ACHN (cell line): ENCODE measurements around the gene ARID1B.

ENCODE experiments used
- DNase-seq: peaks from one replicate; pipeline ENCODE4 v3.0.0-alpha.2; 2015
- in situ Hi-C: cut with HindIII; loops from 2 replicates; pipeline ENCODE4 v1.10.0; 2017; ENCODE audit warnings: low sequenced_read_pairs, low pct_ligation_motif_present, low pct_unique_long_range_greater_than_20kb

The ARID1B gene

DNA sequence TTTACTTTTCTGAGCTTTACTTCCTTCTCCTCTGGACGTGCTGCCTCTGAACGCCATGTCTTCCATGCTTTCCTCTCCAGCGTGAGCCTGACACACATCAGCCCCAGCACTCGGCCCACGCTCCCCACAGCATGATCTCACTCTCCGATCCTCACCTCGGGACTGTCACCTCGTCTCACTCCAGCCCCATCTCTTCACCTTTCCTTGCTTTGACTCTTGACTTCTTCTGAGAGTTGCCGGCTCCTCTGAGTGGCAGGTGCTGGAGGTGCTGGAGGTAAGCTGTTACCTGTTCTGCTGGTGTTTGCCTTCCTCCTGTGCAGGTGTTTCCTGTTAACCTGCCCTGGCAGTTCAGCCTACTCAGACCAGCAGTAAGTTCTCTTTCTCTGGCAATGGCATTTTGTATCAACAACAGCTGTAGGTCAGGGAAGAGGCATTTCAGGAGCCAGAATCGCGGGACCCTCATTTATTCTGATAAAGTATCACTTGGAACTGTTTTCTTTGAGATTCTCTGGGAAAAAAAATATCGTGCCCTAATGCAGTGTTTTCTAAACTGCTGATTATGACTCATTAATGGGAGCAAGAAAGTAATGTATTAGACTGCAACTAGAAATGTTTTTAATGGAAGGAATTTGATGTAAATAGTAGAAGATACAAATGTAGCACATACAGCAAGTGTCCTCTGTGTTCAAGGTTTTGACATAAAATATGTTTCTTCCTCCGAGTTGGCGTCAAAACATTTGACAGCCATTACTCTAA lies 106.5 kb downstream of the ARID1B start:
- DNase-seq, result no peak
- in situ Hi-C loops, result no loop called here

DNA sequence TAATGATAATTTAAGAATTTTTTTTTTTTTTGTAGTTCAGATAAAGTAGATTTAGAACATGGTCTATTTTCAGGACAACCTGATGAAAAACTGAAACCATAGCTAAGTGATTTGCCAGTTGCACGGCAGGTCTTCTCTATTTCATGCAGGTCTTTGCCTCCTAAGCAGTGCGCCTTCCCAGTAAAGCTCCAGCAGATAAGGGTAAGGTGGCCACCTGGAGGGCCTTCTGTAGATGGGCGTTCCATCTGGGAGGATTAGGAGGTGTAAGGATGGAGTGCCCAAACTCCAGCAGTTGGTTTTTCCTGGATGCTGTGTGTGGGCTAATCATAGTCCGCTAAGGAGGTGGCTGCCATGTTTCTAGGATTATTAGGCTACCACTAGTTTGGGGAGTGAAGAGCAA lies 107.1 kb downstream of the ARID1B start:
- no peak for DNase-seq
- in situ Hi-C loops, result no loop called here

DNA sequence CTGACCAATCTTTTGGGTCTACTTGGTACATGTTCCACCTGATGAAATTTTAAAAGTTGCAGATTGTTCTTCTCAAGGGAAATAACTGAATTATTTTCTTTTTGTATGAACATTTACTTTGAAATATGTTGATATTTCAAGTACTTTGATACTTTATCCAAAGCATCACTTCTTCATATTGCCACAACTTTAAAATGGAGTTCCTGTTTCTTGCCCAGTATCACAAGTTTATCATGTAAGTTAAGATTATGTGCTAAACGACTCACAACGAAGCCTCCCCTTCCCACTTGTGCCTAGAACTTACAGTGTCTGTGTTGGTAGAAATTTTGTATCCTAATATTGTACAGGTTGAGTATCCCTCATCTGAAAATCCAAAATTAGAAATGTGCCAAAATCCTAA lies 108.4 kb downstream of the ARID1B start:
- DNase-seq, result no peak
- in situ Hi-C loops, result no loop called here

DNA sequence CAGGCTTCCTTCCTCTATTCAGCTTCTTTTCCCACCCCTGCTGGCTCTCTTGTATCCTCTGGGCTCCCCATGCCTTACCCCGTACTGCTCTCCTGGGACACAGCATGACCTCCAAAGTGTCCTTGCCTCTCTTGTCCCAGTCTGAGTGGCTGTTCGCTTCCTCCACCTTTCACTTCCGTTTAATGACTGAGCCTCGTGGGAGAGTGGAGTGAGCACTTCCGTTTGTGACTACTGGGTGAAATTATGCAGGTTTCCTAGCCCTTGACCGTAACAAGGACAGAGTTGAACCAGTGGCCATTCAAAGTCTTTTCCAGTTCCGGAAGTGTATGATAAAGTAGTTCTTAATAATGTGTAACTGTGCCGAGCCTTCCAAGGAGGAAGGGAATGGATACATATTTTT lies 109.2 kb downstream of the ARID1B start:
- DNase-seq, result no peak
- in situ Hi-C loops, result no loop called here

DNA sequence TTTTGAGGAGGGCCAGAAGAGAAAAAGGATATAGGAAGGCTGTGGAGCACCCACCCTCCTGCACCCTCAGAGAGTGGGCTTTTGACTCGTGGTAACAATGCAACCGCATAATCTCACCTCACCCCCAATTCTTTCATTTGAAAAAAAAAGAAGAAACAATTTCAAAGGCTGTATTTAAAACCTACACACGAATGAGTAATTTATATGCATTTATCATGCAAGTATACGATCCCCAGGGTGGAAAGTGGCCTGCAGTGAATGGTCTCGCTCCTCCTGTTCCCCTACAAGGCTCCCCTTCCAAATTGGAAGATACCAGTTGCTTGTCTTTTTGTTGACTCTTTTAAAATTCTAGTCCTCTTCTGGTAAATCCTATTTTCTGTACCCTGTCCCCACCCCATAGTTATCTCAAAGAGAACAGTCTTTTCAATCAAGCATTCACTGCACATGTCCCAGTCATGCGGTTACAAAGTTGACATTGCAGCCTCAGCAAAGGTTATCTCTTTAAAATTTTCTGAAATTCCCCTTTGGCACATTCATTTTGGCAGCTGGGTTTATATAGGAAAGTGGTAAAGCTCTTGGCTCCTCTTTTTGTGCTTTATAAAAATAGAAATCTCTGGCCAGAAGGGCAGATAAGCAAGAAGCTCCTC lies 110.6 kb downstream of the ARID1B start:
- no peak for DNase-seq
- in situ Hi-C loops, result no loop called here

DNA sequence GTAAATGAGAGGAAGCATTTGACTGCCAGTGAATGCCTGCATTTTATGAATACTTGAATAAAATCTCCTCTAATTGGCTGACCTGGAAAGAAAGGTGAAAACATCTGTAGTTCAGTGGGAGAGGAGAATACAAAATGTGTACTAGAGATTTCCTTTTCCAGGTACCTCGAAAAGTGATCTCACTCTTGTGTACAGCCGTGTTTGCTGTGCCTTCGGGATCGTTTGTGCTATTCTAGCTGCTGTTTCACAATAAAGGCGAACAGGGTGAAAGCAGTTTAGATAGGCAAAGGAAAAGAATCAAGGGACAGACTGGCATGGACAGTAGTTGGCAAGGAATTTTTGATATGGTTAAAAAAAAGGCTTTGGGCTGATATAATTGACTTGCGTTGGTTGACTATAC lies 112.3 kb downstream of the ARID1B start:
- in situ Hi-C loops, result no loop called here
- DNase-seq, result no peak

DNA sequence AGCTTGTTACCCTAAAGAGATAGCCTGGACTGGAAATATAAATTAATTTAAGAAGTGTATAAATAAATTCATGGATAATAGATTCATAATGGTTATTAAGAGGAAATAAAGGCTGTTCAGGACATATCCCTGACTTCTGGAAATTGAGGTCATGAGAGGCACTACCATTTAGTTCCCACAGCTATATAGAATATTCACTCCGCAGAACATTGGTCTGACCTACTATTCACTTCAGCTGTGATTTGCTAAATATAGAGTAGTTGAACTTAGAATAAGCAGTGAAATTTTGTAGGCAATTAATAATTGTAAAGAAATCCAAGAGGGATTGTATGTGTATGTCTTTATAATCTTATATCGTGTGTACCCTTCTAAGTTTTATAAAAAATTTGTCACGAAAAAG lies 112.8 kb downstream of the ARID1B start:
- in situ Hi-C loops, result no loop called here
- DNase-seq, result no peak

DNA sequence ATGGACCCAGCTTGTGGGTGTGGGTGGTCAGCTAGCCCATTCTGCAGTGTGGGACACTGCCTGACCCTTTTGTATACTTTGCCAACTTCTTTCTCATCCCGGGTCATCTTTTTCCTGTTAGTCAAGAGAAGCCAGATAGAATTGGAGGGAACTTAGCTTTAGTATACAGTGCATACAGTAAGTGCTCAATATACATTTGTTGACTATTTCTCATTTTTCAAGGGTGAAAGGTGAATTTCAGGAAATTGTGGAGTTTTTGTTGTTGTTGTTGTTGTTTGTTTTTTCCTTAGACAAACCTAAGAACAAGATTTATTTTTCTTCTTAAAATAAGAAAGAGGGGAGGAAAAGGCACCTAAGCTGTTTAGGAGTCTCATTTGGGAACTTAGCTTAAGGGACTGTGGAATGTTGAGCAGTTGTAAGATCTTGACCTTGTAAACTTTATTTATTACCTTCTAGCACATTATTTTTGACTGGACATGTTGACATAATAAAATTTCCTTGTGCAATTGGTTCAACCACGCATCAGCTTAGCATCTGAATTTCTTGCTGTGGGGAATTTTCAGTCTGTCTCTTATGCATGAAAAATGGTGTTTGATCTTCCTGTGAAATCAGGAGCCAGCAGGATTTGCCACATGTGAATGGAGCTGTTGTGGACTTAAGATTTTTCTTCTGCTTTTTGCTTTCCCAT lies 113.6 kb downstream of the ARID1B start:
- no peak for DNase-seq
- in situ Hi-C loops, result no loop called here

DNA sequence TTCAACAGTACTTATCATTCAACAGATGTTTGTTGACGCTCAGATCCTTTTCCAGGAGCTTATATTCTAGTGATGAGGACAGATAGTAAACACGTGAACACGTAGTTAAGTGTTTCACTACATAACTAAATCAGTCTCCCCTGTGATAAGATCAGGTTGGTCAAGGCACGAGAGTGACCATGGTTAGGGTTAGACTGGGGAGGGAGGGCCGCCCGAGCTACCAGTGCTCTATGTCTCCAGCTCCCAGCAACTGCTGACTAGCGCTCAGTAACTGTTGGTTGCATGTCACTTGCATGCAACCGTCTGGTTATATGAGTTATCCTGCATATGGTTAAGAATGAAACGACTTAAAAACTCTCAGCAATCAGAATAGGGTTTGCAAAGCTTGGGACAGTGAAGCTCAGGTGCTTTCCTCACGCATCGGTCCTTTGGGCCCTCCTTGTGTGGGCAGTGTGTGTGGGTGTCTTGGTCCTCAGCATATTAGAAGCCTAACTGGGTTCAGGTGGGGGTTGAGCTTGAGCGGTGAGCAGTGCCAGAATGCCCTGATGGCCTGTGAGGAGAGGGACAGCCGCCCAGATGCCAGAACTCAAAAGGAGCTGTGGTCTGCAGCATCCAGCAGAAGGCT lies 120.8 kb downstream of the ARID1B start:
- in situ Hi-C loops, result no loop called here
- DNase-seq, result no peak

DNA sequence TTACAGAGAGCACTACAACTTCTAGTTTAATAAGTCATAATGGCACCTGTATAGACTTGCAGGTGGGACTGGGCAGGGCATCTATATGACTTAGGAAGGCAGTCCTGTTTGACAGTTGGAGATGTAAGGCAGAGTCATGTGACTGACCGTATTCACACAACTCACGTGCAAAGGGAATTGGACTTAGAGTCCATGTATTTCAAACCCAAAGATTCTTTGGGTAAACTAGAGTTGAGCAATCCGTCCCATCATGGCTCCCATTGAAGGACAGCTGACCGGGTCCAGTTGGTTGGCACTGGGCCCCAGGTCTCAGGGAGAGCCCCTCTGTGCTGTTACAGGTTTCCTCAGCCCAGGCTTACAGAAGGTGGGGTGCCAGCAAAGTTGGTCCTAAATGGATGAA lies 121.9 kb downstream of the ARID1B start:
- in situ Hi-C loops, result no loop called here

DNA sequence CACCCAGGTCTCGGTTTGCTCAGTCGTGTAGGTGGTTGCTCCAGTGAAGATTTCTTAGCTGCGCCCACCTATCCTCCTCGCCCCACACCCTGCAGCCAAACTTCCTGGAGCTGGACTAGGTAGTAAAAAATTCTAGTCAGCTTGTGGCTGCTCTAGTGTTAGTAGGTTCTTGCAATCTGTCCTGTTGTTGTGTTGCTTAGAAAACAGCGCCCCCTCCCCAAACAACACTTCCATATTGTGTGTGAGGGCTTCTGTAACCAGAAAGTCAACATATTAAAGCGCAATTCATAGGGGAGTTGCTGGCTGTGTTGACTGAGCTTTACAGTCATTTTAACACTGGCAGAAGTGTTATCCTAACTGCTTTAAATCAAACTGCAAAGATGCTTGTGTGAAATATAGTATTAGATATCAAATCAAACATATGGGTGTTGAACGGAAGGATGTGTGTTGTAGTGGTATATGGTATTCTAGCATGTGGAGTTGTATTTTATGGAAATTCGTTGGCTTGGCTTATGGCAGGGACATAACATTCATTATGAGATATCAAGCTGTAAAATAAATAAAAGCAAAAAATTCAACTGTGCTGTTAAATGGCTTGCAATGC lies 122.5 kb downstream of the ARID1B start:
- in situ Hi-C loops, result no loop called here
- DNase-seq, result no peak

More for the DNA sequence above, 121.9 kb downstream of the ARID1B start:
- no peak for DNase-seq

DNA sequence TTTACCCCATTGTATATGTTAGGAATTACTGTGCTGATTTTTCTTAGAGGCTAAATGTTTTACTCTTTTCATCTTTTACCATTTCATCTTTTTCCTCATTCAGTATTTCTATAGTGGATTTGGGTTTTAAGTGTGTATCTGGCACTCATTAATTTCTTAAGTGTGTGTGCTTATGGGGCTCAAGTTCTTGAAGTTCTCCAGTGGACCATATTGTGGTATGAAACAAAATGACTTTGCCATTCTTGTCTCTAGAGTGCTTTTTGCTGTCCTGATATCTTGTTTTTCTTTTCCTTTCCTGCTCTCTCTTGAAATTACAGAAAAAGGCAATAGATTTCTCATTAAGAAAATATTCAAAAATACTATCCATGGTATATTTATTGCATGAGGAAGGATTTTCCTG lies 123.1 kb downstream of the ARID1B start:
- in situ Hi-C loops, result no loop called here
- DNase-seq, result no peak

DNA sequence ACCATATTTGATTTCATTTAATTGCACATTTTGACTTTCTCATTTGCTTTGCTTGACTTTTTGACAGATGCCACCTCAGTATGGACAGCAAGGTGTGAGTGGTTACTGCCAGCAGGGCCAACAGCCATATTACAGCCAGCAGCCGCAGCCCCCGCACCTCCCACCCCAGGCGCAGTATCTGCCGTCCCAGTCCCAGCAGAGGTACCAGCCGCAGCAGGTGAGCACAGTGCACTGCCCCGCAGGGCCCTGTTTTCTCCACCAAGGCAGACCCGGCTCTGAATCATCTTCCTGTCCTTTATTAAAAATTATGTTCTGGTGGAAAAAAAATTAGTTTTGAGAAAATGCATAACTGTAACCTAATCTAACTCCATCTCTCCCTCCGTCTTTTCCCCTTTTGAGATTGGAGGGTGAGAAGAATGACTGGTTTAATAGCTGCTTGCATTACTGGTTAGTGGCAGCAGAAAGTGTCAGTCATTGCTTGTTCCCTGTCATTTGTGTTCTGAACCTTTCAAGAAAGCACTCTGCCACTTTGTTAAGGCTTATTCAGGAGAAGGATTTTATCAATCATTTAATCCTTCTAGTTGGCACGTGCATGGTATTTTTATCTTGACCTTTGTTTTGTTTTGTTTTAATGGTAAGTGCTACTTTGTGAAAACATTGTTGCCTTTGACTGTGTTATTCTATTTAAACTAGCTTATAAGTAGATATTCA lies 124.3 kb downstream of the ARID1B start:
- no peak for DNase-seq
- in situ Hi-C loops, result no loop called here

DNA sequence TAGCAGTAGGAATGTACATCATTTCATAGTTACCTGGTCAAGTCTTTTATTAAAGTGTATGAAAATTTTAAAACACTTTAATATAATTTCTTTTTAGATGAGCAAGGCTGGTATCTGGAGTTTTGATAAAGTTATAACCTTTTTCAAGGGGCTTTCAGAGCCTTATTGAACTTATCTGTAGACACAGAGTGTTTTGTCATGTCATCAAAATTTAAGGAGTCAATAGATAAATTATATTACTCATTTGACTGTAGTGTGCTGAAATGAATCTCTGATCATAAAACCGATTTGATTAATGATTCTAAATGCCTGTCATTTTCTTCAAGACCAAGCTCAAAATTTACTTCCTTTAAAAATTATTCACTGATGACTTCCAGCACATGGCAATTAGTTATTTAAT lies 125.6 kb downstream of the ARID1B start:
- no peak for DNase-seq
- in situ Hi-C loops, result no loop called here

DNA sequence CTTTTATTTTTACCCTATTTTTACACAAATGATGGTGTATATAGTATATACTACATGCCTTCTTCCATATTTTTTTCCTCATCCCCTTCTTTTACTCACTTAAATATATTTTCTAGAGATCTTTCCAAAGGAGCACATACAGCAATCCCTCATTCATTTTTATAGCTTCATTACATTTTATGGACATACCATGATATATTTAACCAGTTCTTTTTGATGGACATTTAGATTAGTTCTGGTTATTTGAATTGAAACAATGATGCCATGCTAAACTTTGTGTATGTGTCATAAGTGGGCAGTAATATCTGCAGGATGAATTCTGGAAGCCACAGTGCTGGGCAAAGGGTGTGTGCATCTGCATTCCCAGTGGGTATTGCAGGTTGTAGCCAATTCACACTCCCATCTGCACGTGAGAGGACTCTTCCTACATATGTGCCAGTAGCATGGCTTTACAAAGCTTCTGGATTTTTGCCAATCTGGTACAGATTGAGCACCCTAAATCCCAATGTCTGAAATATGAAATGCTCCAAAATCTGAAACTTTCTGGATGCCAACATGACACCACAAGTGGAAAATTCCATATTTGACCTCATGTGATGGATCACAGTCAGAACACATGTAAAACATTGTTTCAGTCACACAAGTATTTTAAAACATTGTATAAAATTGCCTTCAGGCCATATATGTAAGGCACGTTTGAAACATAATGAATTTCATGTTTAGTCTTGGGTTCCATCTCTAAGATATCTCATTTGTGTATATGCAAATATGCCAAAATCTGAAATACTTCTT lies 127.2 kb downstream of the ARID1B start:
- in situ Hi-C loops, result no loop called here
- no peak for DNase-seq

DNA sequence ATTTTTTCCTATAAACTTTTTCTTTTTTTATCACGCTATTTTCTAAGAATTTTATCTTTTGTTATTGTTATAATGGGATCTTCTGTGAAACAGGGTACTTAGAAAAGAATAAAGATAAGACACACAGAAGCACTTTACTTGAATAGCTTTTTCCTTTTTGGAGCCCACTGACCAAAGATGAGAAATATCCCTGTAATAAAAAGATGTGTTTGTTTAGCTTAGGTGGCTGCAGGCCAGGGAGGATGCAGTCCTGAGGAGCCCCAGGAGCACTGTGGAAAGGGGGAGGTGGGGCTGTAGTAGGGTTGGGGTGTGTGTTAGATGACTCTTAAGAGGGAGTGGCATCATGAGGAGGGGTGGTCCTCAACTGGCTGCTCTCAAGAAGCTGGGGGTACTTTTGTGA lies 128.6 kb downstream of the ARID1B start:
- no peak for DNase-seq
- in situ Hi-C loops, result no loop called here

DNA sequence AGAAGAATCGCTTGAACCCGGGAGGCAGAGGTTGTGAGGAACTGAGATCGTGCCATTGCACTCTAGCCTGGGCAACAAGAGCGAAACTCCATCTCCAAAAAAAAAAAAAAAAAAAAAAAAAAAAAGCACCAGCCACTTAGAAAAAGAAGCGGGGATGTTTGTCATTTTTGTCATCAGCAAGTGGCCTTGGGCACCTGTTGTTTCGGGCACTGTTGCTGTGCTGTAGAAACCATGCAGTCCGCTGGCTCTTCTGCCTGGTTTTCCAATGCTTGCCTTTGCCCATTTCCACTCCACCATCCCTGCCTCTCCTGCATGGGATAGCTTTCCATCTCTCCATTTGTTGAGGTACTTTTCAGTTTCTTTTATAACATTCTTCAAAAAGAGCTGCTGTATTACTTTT lies 129.3 kb downstream of the ARID1B start:
- in situ Hi-C loops, result no loop called here
- no peak for DNase-seq
